ENCODE data around the gene RBFA.

Gene RBFA

DNA sequence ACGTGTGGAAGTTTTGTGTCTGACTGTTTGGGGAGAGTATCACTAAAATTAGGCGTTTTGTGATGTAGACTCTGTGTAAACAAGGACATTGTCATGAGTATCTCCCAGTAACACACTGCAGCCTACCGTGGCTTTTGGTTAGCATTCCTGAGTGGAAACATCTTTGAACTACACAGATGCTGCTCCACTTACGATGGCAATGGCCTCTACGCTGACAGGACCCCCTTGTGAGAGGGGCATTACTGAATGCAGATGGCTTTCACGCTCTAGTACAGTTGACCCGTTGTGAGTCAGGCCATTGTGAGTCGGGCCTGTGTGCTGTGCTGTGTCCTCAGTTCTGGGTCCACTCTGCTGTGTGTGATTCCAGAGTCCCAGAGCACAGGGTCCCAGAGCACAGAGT, 40.5 kb downstream of the RBFA start:
- DNase-seq (ENCODE audit: low spot score) = no peak

DNA sequence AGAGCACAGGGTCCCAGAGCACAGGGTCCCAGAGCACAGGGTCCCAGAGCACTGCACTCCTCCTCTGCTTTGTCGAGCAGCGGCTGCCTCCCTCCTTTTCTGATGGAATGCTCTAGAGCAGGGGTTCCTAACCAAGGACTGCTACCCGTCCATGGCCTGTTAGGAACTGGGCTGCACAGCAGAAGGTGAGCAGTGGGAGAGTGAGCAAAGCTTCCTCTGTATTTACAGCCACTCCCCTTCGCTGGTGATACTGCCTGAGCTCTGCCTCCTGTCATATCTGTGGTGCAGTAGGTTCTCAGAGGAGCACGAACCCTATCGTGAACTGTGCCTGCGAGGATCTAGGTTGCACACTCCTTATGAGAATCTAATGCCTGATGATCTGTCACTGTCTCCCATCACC, 41.7 kb downstream of the RBFA start:
- DNase-seq (ENCODE audit: low spot score) = no peak

DNA sequence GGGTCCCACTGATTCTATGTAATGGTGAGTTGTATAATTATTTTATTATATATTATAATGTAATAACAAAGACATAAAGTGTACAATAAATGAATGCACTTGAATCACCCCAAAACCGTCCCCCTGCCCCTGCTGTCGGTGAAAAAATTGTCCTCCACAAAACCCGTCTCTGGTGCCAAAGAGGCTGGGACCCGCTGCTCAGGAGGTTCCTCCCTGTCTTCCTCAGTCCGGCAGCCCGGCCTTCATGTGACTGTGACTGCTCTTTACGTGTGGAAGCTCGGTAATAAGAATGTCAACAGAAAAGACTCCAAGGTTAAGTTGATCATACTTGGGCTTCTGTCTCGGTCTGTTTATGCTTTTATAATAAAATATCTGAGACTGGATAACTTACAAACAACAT, 42.1 kb downstream of the RBFA start:
- no peak for DNase-seq (ENCODE audit: low spot score)

DNA sequence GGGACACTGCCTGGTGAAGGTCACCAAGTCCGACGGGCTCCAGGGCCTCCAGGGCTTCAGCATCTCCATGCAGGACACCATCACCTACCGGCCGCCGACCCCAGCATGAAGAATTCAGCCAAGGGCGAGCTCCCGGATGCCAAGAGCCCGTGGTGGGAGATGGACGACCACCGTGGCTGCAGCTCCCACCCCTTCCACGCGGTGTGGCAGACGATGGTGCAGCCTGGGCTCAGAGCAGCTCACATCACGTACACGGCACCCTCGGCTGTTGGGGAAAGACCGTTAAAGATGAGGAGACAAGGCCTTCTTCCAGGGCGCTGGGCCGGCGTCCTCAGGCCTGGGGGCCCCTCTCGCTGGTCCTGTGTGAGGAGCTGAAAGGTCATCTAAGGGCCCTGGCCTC, 43.6 kb downstream of the RBFA start:
- no peak for DNase-seq (ENCODE audit: low spot score)

All from NAMALWA (cell line).